ENCODE data around the gene PRR5L. TPM values are rescaled to one million over a fixed set of nuclear protein-coding genes. Genes with fewer than 3 reads are reported as not detected.
A peak's percentile ranks its signal among the peaks of the same experiment; 100 is the strongest.

Gene PRR5L
- total RNA-seq, 1 donor from 2014 or later = 103 TPM

- no peak for TF ChIP-seq CTCF (IDR thresholded peaks at IDR 0.05)
- no peak overlapping the region for H3K4me3 Mint-ChIP-seq (ENCODE audit: unreplicated experiment)
- H3K4me1 Mint-ChIP-seq (ENCODE audit: unreplicated experiment) = no peaks in the 10 kb centered on the region
- H3K27me3 Mint-ChIP-seq (ENCODE audit: unreplicated experiment) = no peaks in the 10 kb centered on the region
- H3K27ac Mint-ChIP-seq (ENCODE audit: unreplicated experiment) = no peak overlapping the region
- DNase-seq (ENCODE audit: extremely low spot score, unreplicated experiment) = peak; percentile 53
- peaks cover 16% of the 10 kb centered on the region for H3K9me3 Mint-ChIP-seq (ENCODE audit: unreplicated experiment)
- peaks cover 24% of the 10 kb centered on the region for H3K36me3 Mint-ChIP-seq (ENCODE audit: unreplicated experiment)
Observed at GRCh38 chr11:36278531-36279282, 17.4 kb upstream of the PRR5L start.

- no peak for TF ChIP-seq CTCF (IDR thresholded peaks at IDR 0.05)
- DNase-seq (ENCODE audit: extremely low spot score, unreplicated experiment) = no peak
- Mint-ChIP-seq H3K27ac (ENCODE audit: unreplicated experiment) (no peak overlapping the region), H3K9me3 (ENCODE audit: unreplicated experiment) (peaks cover 16% of the 10 kb centered on the region), H3K27me3 (ENCODE audit: unreplicated experiment) (no peaks in the 10 kb centered on the region), H3K4me1 (ENCODE audit: unreplicated experiment) (no peaks in the 10 kb centered on the region), H3K36me3 (ENCODE audit: unreplicated experiment) (peaks cover 20% of the 10 kb centered on the region), H3K4me3 (ENCODE audit: unreplicated experiment) (no peak overlapping the region)
Observed at GRCh38 chr11:36280531-36280930, 15.6 kb upstream of the PRR5L start.

GRCh38 chr11:36281850-36282249, 14.2 kb upstream of the PRR5L start:
- Mint-ChIP-seq H3K27ac (ENCODE audit: unreplicated experiment) (no peak overlapping the region), H3K27me3 (ENCODE audit: unreplicated experiment) (no peaks in the 10 kb centered on the region), H3K4me3 (ENCODE audit: unreplicated experiment) (no peak overlapping the region), H3K9me3 (ENCODE audit: unreplicated experiment) (peaks cover 16% of the 10 kb centered on the region), H3K4me1 (ENCODE audit: unreplicated experiment) (no peaks in the 10 kb centered on the region), H3K36me3 (ENCODE audit: unreplicated experiment) (peaks cover 16% of the 10 kb centered on the region)
- TF ChIP-seq CTCF (IDR thresholded peaks at IDR 0.05) = no peak
- no peak for DNase-seq (ENCODE audit: extremely low spot score, unreplicated experiment)

- Mint-ChIP-seq H3K27ac (ENCODE audit: unreplicated experiment) (no peak overlapping the region), H3K4me1 (ENCODE audit: unreplicated experiment) (peaks cover 5% of the 10 kb centered on the region), H3K36me3 (ENCODE audit: unreplicated experiment) (peaks cover 16% of the 10 kb centered on the region), H3K27me3 (ENCODE audit: unreplicated experiment) (no peaks in the 10 kb centered on the region), H3K9me3 (ENCODE audit: unreplicated experiment) (peaks cover 16% of the 10 kb centered on the region), H3K4me3 (ENCODE audit: unreplicated experiment) (no peak overlapping the region)
- TF ChIP-seq CTCF (IDR thresholded peaks at IDR 0.05) = no peak
- peak; percentile 27 for DNase-seq (ENCODE audit: extremely low spot score, unreplicated experiment)
Observed at GRCh38 chr11:36282926-36283325, 13.2 kb upstream of the PRR5L start.

- Mint-ChIP-seq H3K9me3 (ENCODE audit: unreplicated experiment) (no peaks in the 10 kb centered on the region), H3K27me3 (ENCODE audit: unreplicated experiment) (no peaks in the 10 kb centered on the region), H3K27ac (ENCODE audit: unreplicated experiment) (peak overlapping the region; percentile 85), H3K4me1 (ENCODE audit: unreplicated experiment) (peaks cover 26% of the 10 kb centered on the region), H3K4me3 (ENCODE audit: unreplicated experiment) (peak overlapping the region; percentile 93), H3K36me3 (ENCODE audit: unreplicated experiment) (no peaks in the 10 kb centered on the region)
- peak; percentile 56 for DNase-seq (ENCODE audit: extremely low spot score, unreplicated experiment)
- no peak for TF ChIP-seq CTCF (IDR thresholded peaks at IDR 0.05)
Observed at GRCh38 chr11:36288442-36289225, 7.5 kb upstream of the PRR5L start.
